ENCODE measurements around the gene ENTR1.

ENTR1 gene

DNA sequence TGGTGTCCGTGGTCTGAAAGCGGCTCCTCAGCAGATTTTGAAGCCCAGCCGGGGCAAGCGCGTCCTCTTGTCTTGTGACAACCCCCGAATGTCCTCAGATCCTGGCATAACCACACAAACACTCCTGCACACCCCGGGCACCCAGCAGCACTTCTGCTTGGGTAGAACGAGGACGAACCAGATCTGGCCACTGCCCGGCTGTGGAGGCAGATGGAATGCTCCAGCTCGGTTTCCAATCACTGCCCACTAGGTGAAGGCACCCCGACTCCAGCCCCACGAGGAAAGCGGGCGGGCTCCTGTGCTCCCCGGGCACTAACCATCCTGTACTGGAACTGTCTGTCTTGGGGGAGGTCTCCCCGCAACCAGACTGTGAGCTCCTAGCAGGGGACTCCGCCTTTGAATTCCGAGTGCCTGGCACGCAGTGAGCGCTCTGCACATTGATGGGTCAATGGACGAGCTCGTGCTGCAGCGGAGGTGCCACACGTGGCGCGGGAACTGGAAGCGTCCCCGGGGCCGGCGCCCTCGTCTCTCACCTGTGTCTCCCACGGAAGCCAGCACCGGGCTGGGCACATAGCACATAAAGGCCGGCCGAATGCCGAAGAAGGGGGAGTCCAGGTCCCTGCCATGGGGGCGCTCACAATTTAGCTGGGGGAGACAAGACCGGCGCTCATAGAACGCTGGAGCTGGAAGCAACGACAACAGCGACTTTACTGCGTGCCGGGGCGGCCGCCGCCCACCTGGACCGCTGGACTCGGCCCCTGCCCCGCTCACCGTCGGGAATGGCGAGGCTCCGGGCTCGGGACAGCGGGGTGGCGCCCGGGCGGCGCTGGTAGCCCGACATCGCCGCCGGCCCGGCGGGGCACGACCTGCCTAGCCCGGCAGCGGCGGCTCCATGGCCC lies 608 bp downstream of the ENTR1 start:
- TF ChIP-seq TAF1 (IDR thresholded peaks at IDR 0.05; ENCODE audit: borderline replicate concordance, insufficient read depth, low read length): no peak
- TF ChIP-seq POLR2AphosphoS5 (IDR thresholded peaks at IDR 0.05; ENCODE audit: low read depth, low read length): no peak
- no peak for TF ChIP-seq FOXP2 (optimal IDR thresholded peaks at IDR 0.05; ENCODE audit: borderline replicate concordance, extremely low read depth, extremely low read length, insufficient read depth)
- TF ChIP-seq, protein P1, sequence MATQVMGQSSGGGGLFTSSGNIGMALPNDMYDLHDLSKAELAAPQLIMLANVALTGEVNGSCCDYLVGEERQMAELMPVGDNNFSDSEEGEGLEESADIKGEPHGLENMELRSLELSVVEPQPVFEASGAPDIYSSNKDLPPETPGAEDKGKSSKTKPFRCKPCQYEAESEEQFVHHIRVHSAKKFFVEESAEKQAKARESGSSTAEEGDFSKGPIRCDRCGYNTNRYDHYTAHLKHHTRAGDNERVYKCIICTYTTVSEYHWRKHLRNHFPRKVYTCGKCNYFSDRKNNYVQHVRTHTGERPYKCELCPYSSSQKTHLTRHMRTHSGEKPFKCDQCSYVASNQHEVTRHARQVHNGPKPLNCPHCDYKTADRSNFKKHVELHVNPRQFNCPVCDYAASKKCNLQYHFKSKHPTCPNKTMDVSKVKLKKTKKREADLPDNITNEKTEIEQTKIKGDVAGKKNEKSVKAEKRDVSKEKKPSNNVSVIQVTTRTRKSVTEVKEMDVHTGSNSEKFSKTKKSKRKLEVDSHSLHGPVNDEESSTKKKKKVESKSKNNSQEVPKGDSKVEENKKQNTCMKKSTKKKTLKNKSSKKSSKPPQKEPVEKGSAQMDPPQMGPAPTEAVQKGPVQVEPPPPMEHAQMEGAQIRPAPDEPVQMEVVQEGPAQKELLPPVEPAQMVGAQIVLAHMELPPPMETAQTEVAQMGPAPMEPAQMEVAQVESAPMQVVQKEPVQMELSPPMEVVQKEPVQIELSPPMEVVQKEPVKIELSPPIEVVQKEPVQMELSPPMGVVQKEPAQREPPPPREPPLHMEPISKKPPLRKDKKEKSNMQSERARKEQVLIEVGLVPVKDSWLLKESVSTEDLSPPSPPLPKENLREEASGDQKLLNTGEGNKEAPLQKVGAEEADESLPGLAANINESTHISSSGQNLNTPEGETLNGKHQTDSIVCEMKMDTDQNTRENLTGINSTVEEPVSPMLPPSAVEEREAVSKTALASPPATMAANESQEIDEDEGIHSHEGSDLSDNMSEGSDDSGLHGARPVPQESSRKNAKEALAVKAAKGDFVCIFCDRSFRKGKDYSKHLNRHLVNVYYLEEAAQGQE (IDR thresholded peaks at IDR 0.05; ENCODE audit: insufficient read depth in 1 of 2, low read depth in 2 of 2, low read length in 2 of 2): no peak
- TF ChIP-seq SIN3A (IDR thresholded peaks at IDR 0.05; ENCODE audit: borderline replicate concordance, insufficient read depth, low read length): no peak

DNA sequence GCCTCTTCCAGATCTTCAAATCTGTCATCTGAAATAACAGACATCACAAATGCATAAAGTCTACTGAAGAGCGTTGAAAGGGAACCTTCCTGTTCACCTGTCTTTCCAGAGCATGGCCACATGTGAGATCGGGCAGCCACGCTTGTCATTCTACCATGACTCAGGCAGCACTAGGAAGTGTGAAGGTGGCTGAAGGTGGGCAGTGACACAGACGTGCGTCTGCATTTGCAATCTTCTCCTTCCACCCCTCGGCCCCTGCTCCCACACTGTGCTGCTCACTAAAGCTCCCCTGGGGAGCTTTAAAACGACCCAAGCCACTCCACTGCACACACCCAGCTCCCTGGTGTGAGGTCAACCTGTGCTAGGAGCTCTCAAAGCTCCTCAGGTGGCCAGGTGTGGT lies 2.5 kb downstream of the ENTR1 start:
- TF ChIP-seq SIN3A (IDR thresholded peaks at IDR 0.05; ENCODE audit: borderline replicate concordance, insufficient read depth, low read length): no peak

DNA sequence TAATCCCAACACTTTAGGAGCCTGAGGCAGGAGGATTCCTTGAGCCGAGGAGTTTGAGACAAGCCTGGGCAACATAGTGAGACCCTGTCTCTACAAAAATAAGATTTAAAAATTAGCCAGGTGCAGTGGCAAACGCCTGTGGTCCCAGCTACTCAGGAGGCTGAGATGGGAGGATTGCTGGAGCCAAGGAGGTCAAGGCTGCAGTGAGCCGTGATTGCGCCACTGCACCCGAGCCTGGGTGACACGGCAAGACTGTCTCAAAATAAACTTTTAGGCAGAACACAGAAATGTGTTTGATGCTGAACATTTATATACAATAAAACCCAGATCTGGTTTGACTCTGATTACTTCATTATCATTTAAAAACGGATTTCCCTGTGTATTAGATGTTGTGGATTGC lies 4.9 kb downstream of the ENTR1 start:
- TF ChIP-seq POLR2AphosphoS5 (IDR thresholded peaks at IDR 0.05; ENCODE audit: low read depth, low read length): no peak

DNA sequence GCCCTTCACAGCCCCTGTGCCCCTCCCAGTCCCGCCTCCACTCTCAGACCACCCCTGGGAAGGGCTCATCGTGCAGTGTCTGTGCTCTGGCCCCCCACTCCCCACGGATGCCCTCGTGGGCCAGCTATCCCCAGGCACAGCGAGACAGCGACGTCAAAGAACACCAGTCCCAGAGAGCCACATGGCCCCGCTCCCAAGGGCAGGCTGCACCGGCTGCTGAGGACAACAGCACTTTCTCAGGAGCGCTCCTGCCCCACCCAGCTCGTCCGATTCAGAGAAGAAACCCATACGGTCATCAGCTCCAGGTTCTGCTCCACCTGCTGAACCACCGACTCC lies 5.6 kb downstream of the ENTR1 start:
- TF ChIP-seq, protein P1 (IDR thresholded peaks at IDR 0.05; ENCODE audit: insufficient read depth in 1 of 2, low read depth in 2 of 2, low read length in 2 of 2): no peak
- TF ChIP-seq SIN3A (IDR thresholded peaks at IDR 0.05; ENCODE audit: borderline replicate concordance, insufficient read depth, low read length) (no peak), TAF1 (IDR thresholded peaks at IDR 0.05; ENCODE audit: borderline replicate concordance, insufficient read depth, low read length) (no peak), POLR2AphosphoS5 (IDR thresholded peaks at IDR 0.05; ENCODE audit: low read depth, low read length) (no peak; the same call in 1 of the 2 replicates), FOXP2 (optimal IDR thresholded peaks at IDR 0.05; ENCODE audit: borderline replicate concordance, extremely low read depth, extremely low read length, insufficient read depth) (no peak)

DNA sequence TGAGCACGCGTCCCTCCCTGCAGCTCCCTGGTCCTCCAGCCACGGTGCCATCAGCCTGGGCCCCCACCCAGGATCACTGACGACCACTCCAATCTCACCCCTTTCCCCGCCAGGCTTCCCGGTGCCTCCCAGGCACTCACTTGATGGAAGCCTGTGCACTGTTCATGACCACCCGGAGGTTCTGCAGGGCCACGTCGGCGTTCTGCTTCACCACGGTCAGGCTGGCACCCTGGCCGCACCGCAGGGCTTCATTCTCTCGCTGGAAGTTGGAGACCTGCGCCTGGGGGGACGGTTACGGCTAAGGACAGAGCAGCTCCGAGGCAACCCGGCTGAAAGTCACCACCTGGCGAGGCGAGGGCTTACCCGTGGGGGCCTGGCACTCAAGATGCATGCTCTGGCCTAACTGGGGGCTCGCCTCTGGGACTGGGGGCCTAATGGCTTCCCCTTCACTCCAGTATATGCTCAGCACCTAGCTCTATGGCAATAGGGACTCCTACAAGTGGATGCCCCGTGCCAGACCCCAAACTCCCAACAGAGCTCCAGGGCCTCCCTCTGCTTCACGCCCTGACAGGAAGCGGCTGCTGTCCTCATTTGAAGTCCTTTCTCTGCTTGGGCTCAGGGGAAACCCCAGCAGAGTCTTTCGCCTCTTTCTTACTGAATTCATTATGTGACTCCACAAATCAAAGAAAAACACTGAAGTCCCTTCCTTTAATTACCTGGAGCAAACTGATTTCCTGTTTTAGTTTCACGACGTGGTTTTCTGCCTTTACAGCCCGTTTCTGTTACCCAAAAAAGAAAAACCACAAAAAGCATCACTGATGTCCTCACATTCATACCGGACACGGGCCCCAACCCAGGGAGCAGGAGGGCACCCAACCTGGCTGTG lies 6.3 kb downstream of the ENTR1 start:
- TF ChIP-seq FOXP2 (optimal IDR thresholded peaks at IDR 0.05; ENCODE audit: borderline replicate concordance, extremely low read depth, extremely low read length, insufficient read depth) (no peak), SIN3A (IDR thresholded peaks at IDR 0.05; ENCODE audit: borderline replicate concordance, insufficient read depth, low read length) (no peak), TAF1 (IDR thresholded peaks at IDR 0.05; ENCODE audit: borderline replicate concordance, insufficient read depth, low read length) (no peak), POLR2AphosphoS5 (IDR thresholded peaks at IDR 0.05; ENCODE audit: low read depth, low read length) (no peak)
- TF ChIP-seq, protein P1 (IDR thresholded peaks at IDR 0.05; ENCODE audit: insufficient read depth in 1 of 2, low read depth in 2 of 2, low read length in 2 of 2): no peak

DNA sequence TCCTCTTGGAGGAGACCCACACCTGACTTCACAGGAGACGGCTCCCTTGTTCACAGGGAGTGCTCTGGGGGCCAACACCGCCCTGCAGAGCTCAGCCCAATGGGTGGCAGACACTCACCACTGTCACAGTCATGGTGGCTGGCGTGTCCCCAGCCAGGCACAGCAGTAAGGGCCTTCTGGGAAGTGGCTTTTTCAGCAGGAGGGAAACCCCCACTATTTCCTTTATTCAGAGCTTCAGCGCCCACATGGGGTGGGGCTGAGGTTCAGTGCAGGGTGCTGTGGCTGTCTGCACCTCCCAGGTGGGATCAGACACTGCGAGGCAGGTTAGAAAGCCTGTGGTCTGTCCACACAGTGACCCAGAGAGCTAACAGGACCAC lies 6.9 kb downstream of the ENTR1 start:
- TF ChIP-seq FOXP2 (optimal IDR thresholded peaks at IDR 0.05; ENCODE audit: borderline replicate concordance, extremely low read depth, extremely low read length, insufficient read depth) (no peak), TAF1 (IDR thresholded peaks at IDR 0.05; ENCODE audit: borderline replicate concordance, insufficient read depth, low read length) (no peak), POLR2AphosphoS5 (IDR thresholded peaks at IDR 0.05; ENCODE audit: low read depth, low read length) (no peak), SIN3A (IDR thresholded peaks at IDR 0.05; ENCODE audit: borderline replicate concordance, insufficient read depth, low read length) (no peak)
- TF ChIP-seq, protein P1 (IDR thresholded peaks at IDR 0.05; ENCODE audit: insufficient read depth in 1 of 2, low read depth in 2 of 2, low read length in 2 of 2): no peak
